Thyroid gland (tissue), 4 donors: ENCODE results near the gene GSG1L.

ENCODE experiments used
- POLR2A ChIP-seq, 2 donors: fragments of 450-650 bp; IDR thresholded peaks; one replicate each; pipeline ENCODE4 v1.6.1; 2017; ENCODE audit warnings: antibody characterized with exemption in 2 of 2, mild to moderate bottlenecking in 2 of 2, moderate library complexity in 1 of 2
- TF ChIP-seq, protein P1 (sequence below), 6 experiments: fragments of 200-600 bp in 3 of 6; fragments of 450-650 bp in 3 of 6; sonication (generic) in 3 of 6; IDR thresholded peaks; one replicate each; pipeline ENCODE4 v1.5.1; 2016 to 2019; ENCODE audit warnings: antibody characterized with exemption in 6 of 6, mild to moderate bottlenecking in 2 of 6, inconsistent platforms in 1 of 6, moderate library complexity in 1 of 6

DNA sequence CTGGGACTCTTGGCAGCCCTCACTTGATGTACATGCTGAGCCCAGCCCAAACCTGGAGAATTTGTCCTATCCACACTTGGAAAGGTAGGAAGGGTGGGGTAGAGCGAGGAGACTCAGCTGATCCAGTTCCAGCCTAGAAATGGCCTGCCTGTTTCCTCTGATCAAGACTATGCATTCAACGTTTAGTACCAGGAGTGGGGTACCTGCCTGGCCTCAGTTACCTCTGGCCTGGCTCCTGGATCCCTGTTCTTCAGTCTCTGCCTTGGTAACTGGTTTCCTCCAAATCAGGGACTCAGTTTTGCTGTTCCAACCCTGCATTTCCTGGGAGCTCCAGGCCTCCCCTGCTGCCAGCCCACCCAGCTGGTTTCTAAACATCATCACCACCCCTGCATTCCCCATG lies 233.5 kb downstream of the GSG1L start:
- TF ChIP-seq, protein P1, sequence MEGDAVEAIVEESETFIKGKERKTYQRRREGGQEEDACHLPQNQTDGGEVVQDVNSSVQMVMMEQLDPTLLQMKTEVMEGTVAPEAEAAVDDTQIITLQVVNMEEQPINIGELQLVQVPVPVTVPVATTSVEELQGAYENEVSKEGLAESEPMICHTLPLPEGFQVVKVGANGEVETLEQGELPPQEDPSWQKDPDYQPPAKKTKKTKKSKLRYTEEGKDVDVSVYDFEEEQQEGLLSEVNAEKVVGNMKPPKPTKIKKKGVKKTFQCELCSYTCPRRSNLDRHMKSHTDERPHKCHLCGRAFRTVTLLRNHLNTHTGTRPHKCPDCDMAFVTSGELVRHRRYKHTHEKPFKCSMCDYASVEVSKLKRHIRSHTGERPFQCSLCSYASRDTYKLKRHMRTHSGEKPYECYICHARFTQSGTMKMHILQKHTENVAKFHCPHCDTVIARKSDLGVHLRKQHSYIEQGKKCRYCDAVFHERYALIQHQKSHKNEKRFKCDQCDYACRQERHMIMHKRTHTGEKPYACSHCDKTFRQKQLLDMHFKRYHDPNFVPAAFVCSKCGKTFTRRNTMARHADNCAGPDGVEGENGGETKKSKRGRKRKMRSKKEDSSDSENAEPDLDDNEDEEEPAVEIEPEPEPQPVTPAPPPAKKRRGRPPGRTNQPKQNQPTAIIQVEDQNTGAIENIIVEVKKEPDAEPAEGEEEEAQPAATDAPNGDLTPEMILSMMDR (IDR thresholded peaks at IDR 0.05): no peak
- TF ChIP-seq POLR2A (IDR thresholded peaks at IDR 0.05): no peak
